ENCODE measurements around the gene TNK2.
"Not testable (repeated sequence)": the region's sequence is repeated elsewhere in the genome, so short reads cannot be mapped to it uniquely, and the experiment has no call there.

Gene TNK2

DNA sequence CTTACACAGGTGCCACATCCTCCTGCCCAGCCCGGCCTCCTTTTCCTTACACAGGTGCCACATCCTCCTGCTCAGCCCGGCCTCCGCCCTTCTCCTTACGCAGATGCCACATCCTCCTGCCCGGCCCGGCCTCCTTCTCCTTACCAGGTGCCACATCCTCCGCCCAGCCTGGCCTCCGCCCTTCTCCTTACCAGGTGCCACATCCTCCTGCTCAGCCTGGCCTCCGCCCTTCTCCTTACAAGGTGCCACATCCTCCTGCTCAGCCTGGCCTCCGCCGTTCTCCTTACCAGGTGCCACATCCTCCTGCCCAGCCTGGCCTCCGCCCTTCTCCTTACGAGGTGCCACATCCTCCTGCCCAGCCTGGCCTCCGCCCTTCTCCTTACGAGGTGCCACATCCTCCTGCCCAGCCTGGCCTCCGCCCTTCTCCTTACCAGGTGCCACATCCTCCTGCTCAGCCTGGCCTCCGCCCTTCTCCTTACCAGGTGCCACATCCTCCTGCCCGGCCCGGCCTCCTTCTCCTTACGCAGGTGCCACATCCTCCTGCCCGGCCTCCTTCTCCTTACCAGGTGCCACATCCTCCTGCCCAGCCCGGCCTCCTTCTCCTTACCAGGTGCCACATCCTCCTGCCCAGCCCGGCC lies 92.0 kb downstream of the TNK2 start:
- not testable (repeated sequence) for DNase-seq

DNA sequence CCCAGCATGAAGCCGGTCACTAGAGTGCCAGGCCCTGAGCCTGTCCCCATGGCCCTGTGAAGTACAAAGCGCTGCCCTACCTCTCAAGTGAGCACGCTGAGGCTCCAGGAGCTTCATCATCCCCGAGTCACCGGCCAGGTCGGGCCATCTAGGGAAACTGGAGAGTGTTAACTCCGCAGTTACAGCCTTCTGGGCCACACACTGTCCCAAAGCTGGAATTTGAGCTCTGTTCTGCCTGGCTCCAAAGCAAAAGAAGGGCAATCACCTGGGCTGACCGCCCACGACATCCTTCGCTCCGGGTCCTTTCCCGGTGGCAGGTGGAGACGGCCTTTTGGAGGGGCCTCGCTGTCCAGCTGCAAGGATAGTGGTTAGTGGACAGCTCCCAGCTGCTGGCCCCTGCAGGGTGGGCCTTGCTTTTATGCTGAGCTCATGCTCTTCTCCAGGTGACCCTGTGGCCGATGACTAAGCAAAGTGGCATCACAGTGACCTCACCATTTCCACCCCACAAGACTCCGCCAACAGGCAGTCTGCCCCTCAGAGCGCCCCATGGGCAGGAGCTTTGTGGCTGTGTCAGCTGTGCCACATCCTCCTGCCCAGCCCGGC lies 93.1 kb downstream of the TNK2 start:
- DNase-seq = no peak

DNA sequence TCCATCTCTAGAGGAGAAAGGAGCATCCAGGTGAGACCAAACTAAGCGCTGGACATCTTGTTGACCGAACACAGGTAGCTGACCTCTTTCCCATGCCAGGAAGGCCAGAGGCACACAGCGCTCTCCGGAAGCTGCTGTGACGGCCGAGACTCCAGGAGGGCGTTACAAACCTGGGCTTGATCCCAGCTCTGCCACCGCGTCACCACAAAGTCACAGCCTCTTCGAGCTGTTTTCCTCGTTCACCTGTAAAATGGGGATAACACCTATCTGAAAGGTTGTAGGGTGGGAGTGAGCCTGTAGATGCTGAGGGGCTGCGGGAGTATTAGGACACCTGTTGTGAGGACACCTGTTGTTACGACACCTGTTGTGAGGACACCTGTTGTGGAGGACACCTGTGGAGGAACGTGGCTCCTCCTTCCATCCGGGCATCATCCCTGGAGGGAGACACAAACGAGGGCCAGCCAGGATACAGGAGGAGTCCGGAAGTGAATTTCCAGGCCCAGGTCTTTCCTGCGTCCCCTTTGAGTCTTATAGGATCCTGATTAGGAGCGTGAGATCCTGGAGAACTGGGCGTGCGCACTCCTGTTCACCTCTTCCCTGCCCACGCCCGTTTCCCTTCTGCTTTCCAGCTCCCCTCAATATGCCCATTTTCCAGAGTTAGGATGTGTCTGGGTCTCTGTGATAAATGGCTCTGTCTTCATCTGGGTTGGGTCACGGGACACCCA lies 94.3 kb downstream of the TNK2 start:
- DNase-seq = no peak

All from NCI-H1694 treated with DMSO at 0.1 percent for 48 hours (cell line).